ENCODE results near the gene PRR29.
A peak's percentile ranks its signal among the peaks of the same experiment; 100 is the strongest.

Gene PRR29

DNA sequence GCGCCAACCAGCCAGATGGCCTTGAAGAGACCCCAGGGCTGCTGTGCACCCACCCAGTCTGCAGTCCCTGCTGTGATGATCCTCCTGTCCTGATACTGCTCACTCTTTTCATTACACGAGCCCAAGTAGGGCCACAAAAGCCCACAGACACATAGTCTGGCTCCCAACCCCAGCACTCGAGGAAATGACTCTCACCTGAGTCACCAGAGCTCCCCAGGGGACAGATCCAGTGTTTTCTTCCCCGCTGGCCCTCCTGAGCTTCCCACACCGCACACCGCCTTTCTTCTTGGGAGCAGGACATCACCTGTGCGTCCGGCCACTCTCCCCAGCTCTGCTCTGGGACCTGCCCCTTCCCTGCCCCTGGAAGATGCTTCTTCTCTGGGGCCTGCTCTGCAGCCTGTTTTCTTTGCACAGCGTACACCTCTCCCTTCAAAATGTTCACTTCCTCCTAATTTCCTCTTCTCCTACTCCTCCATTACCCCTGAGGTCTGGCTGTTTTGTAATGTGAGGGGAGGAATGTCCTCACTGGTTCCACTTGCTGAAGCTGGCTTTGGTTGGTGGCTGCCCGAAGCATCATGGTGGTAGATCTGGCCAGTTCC, 23.5 kb upstream of the PRR29 start:
- TF ChIP-seq YY1 (IDR thresholded peaks at IDR 0.05; ENCODE audit: low read depth) = no peak
- TF ChIP-seq NFIC (IDR thresholded peaks at IDR 0.05) = no peak
- TF ChIP-seq, protein P1, sequence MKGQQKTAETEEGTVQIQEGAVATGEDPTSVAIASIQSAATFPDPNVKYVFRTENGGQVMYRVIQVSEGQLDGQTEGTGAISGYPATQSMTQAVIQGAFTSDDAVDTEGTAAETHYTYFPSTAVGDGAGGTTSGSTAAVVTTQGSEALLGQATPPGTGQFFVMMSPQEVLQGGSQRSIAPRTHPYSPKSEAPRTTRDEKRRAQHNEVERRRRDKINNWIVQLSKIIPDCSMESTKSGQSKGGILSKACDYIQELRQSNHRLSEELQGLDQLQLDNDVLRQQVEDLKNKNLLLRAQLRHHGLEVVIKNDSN (IDR thresholded peaks at IDR 0.05) = no peak
- 0 out of 2 replicates have a peak, but pooled peaks have one; percentile 4 for TF ChIP-seq EP300 (IDR thresholded peaks at IDR 0.05; ENCODE audit: borderline replicate concordance)
- TF ChIP-seq FOXM1 (IDR thresholded peaks at IDR 0.05; ENCODE audit: borderline replicate concordance, low read depth) = no peak

DNA sequence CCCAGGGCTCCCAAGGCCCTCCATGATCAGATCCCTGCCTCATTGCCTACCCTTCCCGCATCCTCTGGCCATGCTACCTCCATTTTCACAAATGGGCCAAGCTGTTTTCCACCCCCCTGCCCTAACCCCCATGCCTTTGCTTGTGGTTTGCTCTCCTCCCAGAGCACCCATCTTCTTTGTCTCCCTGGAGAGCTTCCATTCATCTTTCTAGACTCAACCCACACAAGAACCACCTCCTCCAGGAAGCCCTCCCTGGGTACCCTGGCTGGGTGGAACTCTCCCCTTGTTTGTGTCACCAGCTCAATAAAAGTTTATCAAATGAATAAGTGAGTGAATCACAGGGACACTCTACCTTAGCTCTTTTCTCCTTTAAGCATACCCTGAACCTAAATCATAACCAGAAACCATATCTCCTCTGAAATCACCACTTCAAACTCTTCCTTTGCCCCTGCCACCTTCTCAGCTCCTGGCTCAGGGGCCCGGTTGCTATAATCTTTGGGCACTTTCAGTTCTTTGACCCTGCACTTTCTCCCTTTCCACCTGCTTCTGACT, 22.5 kb upstream of the PRR29 start:
- TF ChIP-seq EGR1 (IDR thresholded peaks at IDR 0.05) (no peak), FOXM1 (IDR thresholded peaks at IDR 0.05; ENCODE audit: borderline replicate concordance, low read depth) (no peak), TCF12 (IDR thresholded peaks at IDR 0.05; ENCODE audit: low read depth) (no peak), CEBPB (IDR thresholded peaks at IDR 0.05) (no peak), ZBTB7A (IDR thresholded peaks at IDR 0.05; ENCODE audit: low read depth) (no peak), RAD21 (IDR thresholded peaks at IDR 0.05; ENCODE audit: low read depth) (no peak), NFIC (IDR thresholded peaks at IDR 0.05) (no peak), YY1 (IDR thresholded peaks at IDR 0.05; ENCODE audit: low read depth) (no peak), TAF1 (IDR thresholded peaks at IDR 0.05; ENCODE audit: low read depth) (no peak), CREB1 (IDR thresholded peaks at IDR 0.05; ENCODE audit: low read depth) (no peak), EP300 (IDR thresholded peaks at IDR 0.05; ENCODE audit: borderline replicate concordance) (no peak), TEAD4 (IDR thresholded peaks at IDR 0.05) (no peak)
- TF ChIP-seq, protein P1 (IDR thresholded peaks at IDR 0.05) = no peak
- TF ChIP-seq, protein P2, sequence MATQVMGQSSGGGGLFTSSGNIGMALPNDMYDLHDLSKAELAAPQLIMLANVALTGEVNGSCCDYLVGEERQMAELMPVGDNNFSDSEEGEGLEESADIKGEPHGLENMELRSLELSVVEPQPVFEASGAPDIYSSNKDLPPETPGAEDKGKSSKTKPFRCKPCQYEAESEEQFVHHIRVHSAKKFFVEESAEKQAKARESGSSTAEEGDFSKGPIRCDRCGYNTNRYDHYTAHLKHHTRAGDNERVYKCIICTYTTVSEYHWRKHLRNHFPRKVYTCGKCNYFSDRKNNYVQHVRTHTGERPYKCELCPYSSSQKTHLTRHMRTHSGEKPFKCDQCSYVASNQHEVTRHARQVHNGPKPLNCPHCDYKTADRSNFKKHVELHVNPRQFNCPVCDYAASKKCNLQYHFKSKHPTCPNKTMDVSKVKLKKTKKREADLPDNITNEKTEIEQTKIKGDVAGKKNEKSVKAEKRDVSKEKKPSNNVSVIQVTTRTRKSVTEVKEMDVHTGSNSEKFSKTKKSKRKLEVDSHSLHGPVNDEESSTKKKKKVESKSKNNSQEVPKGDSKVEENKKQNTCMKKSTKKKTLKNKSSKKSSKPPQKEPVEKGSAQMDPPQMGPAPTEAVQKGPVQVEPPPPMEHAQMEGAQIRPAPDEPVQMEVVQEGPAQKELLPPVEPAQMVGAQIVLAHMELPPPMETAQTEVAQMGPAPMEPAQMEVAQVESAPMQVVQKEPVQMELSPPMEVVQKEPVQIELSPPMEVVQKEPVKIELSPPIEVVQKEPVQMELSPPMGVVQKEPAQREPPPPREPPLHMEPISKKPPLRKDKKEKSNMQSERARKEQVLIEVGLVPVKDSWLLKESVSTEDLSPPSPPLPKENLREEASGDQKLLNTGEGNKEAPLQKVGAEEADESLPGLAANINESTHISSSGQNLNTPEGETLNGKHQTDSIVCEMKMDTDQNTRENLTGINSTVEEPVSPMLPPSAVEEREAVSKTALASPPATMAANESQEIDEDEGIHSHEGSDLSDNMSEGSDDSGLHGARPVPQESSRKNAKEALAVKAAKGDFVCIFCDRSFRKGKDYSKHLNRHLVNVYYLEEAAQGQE (IDR thresholded peaks at IDR 0.05; ENCODE audit: low read depth) = no peak
- TF ChIP-seq, protein P3, sequence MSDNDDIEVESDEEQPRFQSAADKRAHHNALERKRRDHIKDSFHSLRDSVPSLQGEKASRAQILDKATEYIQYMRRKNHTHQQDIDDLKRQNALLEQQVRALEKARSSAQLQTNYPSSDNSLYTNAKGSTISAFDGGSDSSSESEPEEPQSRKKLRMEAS (IDR thresholded peaks at IDR 0.05) = no peak

DNA sequence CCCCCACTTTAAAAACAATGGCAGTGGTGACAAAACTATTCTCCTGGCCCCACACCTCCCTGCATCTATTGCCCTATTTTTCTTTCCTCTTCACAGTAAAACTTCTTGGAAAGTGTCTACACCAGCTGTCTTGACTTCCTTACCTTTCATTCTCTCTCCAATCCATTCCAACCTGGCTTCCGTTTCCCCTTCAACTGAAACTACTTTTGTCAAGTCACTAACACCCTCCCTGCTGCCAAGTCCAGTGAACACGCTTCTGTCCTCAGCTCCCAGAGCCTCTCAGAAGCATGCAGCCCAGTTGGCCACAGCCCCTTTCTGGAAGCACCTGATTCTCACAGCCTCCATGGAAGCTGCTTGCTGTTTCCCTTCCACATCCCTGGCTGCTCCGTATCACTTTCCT, 21.4 kb upstream of the PRR29 start:
- no peak for TF ChIP-seq NFIC (IDR thresholded peaks at IDR 0.05)

DNA sequence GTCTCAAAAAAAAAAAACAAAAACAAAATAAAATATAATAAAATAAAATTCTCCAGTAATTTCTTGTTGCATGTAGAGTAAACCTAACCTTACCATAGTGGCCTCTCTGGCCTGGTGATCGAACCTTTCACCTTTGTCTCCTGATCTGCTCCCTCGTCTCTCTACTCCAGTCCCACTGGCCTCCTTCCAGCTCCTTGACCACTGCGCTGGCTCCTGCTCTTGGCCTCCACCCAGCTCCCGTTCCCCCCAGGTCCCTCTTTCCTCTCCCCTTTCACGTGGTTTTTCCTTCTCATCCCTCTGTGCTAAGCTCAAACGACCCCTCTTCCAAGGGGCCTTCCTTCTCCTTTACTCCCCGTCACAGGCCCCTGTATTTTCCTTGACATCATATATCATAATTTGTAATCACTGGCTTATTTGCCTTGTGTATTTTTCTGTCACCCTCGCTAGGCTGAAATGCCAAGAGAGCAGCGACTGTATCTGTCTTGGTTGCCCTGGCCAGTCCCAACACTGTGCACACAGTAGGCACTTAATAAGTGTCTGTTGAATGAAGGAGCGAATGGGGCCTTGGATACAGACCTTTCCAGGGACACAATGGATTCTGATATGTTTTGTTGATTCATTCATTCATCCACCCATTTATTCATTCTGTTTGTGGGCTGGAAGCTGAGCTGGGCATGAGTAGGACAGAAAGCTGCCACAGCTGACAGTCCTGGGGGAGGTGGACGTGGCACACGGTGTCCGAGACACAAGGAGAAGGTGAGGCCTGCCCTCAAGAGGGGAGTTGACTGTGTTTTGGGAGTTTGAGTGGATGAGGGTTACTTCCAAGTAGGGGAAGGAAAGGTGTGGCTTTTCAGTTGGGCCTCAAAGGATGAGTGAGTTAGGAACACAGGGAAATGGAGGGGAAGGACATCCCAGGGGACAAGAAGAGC, 19.6 kb upstream of the PRR29 start:
- TF ChIP-seq ZBTB7A (IDR thresholded peaks at IDR 0.05; ENCODE audit: low read depth) (no peak), EGR1 (IDR thresholded peaks at IDR 0.05) (no peak), YY1 (IDR thresholded peaks at IDR 0.05; ENCODE audit: low read depth) (no peak), NFIC (IDR thresholded peaks at IDR 0.05) (no peak), RAD21 (IDR thresholded peaks at IDR 0.05; ENCODE audit: low read depth) (no peak), TCF12 (IDR thresholded peaks at IDR 0.05; ENCODE audit: low read depth) (no peak), FOXM1 (IDR thresholded peaks at IDR 0.05; ENCODE audit: borderline replicate concordance, low read depth) (no peak), TEAD4 (IDR thresholded peaks at IDR 0.05) (no peak)
- TF ChIP-seq, protein P2 (IDR thresholded peaks at IDR 0.05; ENCODE audit: low read depth) = no peak

DNA sequence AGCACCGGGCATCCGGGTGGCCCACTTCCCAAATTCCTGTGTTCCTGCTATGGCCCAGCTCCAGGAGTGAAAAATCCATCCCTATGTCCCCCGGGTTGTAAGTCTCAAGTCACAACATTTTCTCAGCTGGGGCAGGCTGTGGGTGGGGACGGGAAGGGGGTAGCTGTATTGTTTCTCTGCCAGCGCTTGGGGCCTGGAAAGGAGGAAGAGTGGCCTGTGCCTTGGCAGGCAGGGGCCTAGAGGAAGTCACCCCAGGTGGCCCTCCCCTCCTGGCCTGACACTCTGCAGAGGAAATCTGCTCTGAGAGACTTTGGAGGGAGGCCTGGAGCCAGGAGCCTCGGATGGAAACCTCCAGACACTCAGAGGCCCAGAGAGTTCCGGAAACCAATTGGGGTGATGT, 14.8 kb upstream of the PRR29 start:
- TF ChIP-seq CREB1 (IDR thresholded peaks at IDR 0.05; ENCODE audit: low read depth) (no peak), ZBTB7A (IDR thresholded peaks at IDR 0.05; ENCODE audit: low read depth) (no peak), CEBPB (IDR thresholded peaks at IDR 0.05) (no peak), TAF1 (IDR thresholded peaks at IDR 0.05; ENCODE audit: low read depth) (no peak), YY1 (IDR thresholded peaks at IDR 0.05; ENCODE audit: low read depth) (no peak), EGR1 (IDR thresholded peaks at IDR 0.05) (no peak)
- TF ChIP-seq, protein P3 (IDR thresholded peaks at IDR 0.05) = no peak

DNA sequence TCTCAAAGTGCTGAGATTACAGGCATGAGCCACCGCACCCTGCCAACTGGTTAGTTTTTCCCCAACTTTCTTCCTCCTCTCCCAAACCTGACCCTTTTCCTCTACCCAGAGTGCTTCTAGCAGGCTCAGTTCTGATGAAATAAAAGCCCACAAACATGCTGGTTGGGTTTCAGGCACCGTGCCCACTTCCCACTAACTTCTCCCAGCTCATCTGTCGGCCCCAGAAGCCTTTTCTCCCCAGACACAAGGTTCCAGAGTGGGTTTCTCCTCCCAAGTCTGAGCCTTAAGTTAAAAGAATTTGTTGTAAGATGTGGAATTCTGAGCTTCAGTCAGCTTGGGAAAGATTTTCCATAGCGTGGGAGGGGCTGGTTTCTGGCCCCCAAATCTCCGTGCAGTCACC, 13.9 kb upstream of the PRR29 start:
- no peak for TF ChIP-seq CEBPB (IDR thresholded peaks at IDR 0.05)
- no peak for TF ChIP-seq YY1 (IDR thresholded peaks at IDR 0.05; ENCODE audit: low read depth)
- TF ChIP-seq NFIC (IDR thresholded peaks at IDR 0.05) = no peak
- no peak for TF ChIP-seq EP300 (IDR thresholded peaks at IDR 0.05; ENCODE audit: borderline replicate concordance)
- TF ChIP-seq, protein P2 (IDR thresholded peaks at IDR 0.05; ENCODE audit: low read depth) = no peak
- TF ChIP-seq, protein P1 (IDR thresholded peaks at IDR 0.05) = no peak
- no peak for TF ChIP-seq ZBTB7A (IDR thresholded peaks at IDR 0.05; ENCODE audit: low read depth)
- TF ChIP-seq TAF1 (IDR thresholded peaks at IDR 0.05; ENCODE audit: low read depth) = no peak
- TF ChIP-seq, protein P3 (IDR thresholded peaks at IDR 0.05) = no peak
